HepG2 (cell line): ENCODE data around the gene P3H4. TPM values are rescaled to one million over a fixed set of nuclear protein-coding genes. Genes with fewer than 3 reads are reported as not detected.

Experiments used
- ELF1 ChIP-seq: sonication (generic); formaldehyde crosslinking; IDR thresholded peaks from 2 replicates; pipeline ENCODE4 v1.4.0; 2020; ENCODE audit warnings: missing genetic modification reagents
- ELF4 ChIP-seq: sonication (generic); formaldehyde crosslinking; IDR thresholded peaks from 2 replicates; pipeline ENCODE4 v1.5.0; 2020; ENCODE audit warnings: missing genetic modification reagents, mild to moderate bottlenecking, moderate library complexity, borderline replicate concordance
- KLF15 ChIP-seq: sonication (generic); formaldehyde crosslinking; IDR thresholded peaks from 2 replicates; pipeline ENCODE4 v1.8.1; 2023; ENCODE audit warnings: borderline replicate concordance, mild to moderate bottlenecking, inconsistent platforms, missing genetic modification reagents, mixed read lengths
- MIER2 ChIP-seq: IDR thresholded peaks from 2 replicates; pipeline ENCODE4 v1.6.1; 2016; ENCODE audit warnings: missing biosample characterization, missing genetic modification reagents
- NFIB ChIP-seq: sonication (generic); formaldehyde crosslinking; IDR thresholded peaks from 2 replicates; pipeline ENCODE4 v1.9.0; 2021; ENCODE audit warnings: missing genetic modification reagents, mild to moderate bottlenecking, borderline replicate concordance
- PHF20 ChIP-seq: sonication (generic); formaldehyde crosslinking; IDR thresholded peaks from 2 replicates; pipeline ENCODE4 v1.5.0; 2020; ENCODE audit warnings: mild to moderate bottlenecking, missing genetic modification reagents
- POGZ ChIP-seq: sonication (generic); formaldehyde crosslinking; IDR thresholded peaks from 2 replicates; pipeline ENCODE4 v1.4.0; 2020; ENCODE audit warnings: mild to moderate bottlenecking, missing genetic modification reagents
- RXRB ChIP-seq: IDR thresholded peaks from 2 replicates; pipeline ENCODE4 v1.6.1; 2016; ENCODE audit warnings: borderline replicate concordance, missing genetic modification reagents, missing compliant biosample characterization
- SP5 ChIP-seq: IDR thresholded peaks from 2 replicates; pipeline ENCODE4 v1.6.1; 2016; ENCODE audit warnings: low read depth, borderline replicate concordance
- SRF ChIP-seq: IDR thresholded peaks from 2 replicates; pipeline ENCODE4 v1.6.1; 2011; ENCODE audit warnings: mild to moderate bottlenecking, low read depth, low read length, moderate library complexity
- SSRP1 ChIP-seq: IDR thresholded peaks from 2 replicates; pipeline ENCODE4 v1.6.1; 2016; ENCODE audit warnings: control low read depth
- TBL1XR1 ChIP-seq: fragments of 150-350 bp; IDR thresholded peaks from 2 replicates; pipeline ENCODE4 v1.6.1; 2014; ENCODE audit warnings: borderline replicate concordance, low read length; ENCODE audit not compliant: partially characterized antibody
- TGIF2 ChIP-seq: IDR thresholded peaks from 2 replicates; pipeline ENCODE4 v1.6.1; 2016; ENCODE audit warnings: control low read depth, missing compliant biosample characterization
- ZHX1 ChIP-seq: sonication (generic); formaldehyde crosslinking; IDR thresholded peaks from 2 replicates; pipeline ENCODE4 v1.8.1; 2022; ENCODE audit warnings: low read depth, mild to moderate bottlenecking, missing genetic modification reagents
- ZKSCAN8 ChIP-seq: IDR thresholded peaks from 2 replicates; pipeline ENCODE4 v1.6.1; 2016; ENCODE audit warnings: borderline replicate concordance, missing genetic modification reagents, missing compliant biosample characterization
- ZNF232 ChIP-seq: sonication (generic); formaldehyde crosslinking; IDR thresholded peaks from 2 replicates; pipeline ENCODE4 v1.4.0; 2020; ENCODE audit warnings: missing genetic modification reagents, borderline replicate concordance
- ZNF382 ChIP-seq: sonication (generic); formaldehyde crosslinking; IDR thresholded peaks from 2 replicates; pipeline ENCODE4 v1.5.0; 2020; ENCODE audit warnings: missing genetic modification reagents, mild to moderate bottlenecking, borderline replicate concordance
- ZNF841 ChIP-seq: sonication (generic); formaldehyde crosslinking; IDR thresholded peaks from 2 replicates; pipeline ENCODE4 v1.8.1; 2023; ENCODE audit warnings: missing genetic modification reagents, borderline replicate concordance
- polyA plus RNA-seq, 8 experiments: library from polyadenylated mRNA; depleted of rRNA in 3 of 8; stranded (reverse) in 7 of 8; unstranded in 1 of 8; fragments of >200 nt; fragmentation: Illumina TruSeq in 4 of 8; extraction: Trizol in 4 of 8; gene quantifications; 2 replicates each; pipeline versions ENCODE4 v1.2.1 to v1.2.3, GENCODE V29; 2011 to 2016; ENCODE audit warnings: low read depth in 4 of 8, missing spikeins in 1 of 8, mixed read lengths in 1 of 8; ENCODE audit not compliant: insufficient read depth in 1 of 8
- total RNA-seq, 5 experiments: library from RNA; depleted of rRNA; stranded (reverse); fragments of >200 nt; fragmentation: Illumina TruSeq; extraction: Trizol; gene quantifications; 2 replicates each; pipeline ENCODE4 v1.2.3, GENCODE V29; 2016; ENCODE audit warnings: low read depth in 1 of 5
- TF ChIP-seq, protein P1 (sequence below): sonication (generic); formaldehyde crosslinking; conservative IDR thresholded peaks from 2 replicates; pipeline ENCODE4 v1.8.0; 2022; ENCODE audit warnings: missing genetic modification reagents
- TF ChIP-seq, protein P2 (sequence below): sonication (generic); formaldehyde crosslinking; IDR thresholded peaks from 2 replicates; pipeline ENCODE4 v1.4.0; 2020; ENCODE audit warnings: missing genetic modification reagents
- TF ChIP-seq, protein P3 (sequence below): IDR thresholded peaks from 2 replicates; pipeline ENCODE4 v1.6.1; 2018; ENCODE audit warnings: missing genetic modification reagents, mild to moderate bottlenecking, missing compliant biosample characterization

Gene P3H4
- total and polyA plus RNA-seq, 2 of the 13 experiments (the other 11 are each of a cell fraction or from before 2014, with no cell fraction given): 37.1 to 50.6 TPM

GRCh38 chr17:41777574-41778188, 34.1 kb downstream of the P3H4 start (continued):
- no peak; the same call in 1 of the 2 replicates for TF ChIP-seq POGZ (CRISPR knock-in tag)
- no peak for TF ChIP-seq ZNF841
- no peak for TF ChIP-seq MIER2
- TF ChIP-seq SSRP1 (CRISPR knock-in tag): no peak
- no peak for TF ChIP-seq ELF4 (CRISPR knock-in tag)
- TF ChIP-seq, protein P1, sequence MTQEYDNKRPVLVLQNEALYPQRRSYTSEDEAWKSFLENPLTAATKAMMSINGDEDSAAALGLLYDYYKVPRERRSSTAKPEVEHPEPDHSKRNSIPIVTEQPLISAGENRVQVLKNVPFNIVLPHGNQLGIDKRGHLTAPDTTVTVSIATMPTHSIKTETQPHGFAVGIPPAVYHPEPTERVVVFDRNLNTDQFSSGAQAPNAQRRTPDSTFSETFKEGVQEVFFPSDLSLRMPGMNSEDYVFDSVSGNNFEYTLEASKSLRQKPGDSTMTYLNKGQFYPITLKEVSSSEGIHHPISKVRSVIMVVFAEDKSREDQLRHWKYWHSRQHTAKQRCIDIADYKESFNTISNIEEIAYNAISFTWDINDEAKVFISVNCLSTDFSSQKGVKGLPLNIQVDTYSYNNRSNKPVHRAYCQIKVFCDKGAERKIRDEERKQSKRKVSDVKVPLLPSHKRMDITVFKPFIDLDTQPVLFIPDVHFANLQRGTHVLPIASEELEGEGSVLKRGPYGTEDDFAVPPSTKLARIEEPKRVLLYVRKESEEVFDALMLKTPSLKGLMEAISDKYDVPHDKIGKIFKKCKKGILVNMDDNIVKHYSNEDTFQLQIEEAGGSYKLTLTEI: no peak
- TF ChIP-seq, protein P2, sequence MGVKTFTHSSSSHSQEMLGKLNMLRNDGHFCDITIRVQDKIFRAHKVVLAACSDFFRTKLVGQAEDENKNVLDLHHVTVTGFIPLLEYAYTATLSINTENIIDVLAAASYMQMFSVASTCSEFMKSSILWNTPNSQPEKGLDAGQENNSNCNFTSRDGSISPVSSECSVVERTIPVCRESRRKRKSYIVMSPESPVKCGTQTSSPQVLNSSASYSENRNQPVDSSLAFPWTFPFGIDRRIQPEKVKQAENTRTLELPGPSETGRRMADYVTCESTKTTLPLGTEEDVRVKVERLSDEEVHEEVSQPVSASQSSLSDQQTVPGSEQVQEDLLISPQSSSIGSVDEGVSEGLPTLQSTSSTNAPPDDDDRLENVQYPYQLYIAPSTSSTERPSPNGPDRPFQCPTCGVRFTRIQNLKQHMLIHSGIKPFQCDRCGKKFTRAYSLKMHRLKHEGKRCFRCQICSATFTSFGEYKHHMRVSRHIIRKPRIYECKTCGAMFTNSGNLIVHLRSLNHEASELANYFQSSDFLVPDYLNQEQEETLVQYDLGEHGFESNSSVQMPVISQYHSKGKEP (CRISPR knock-in tag): no peak
- TF ChIP-seq ZNF232 (CRISPR knock-in tag): no peak
- peak; percentile 61; the same call in 1 of the 2 replicates for TF ChIP-seq KLF15
- TF ChIP-seq ELF1: peak; percentile 28; the same call in 1 of the 2 replicates
- TF ChIP-seq RXRB (CRISPR knock-in tag): peak; percentile 38
- TF ChIP-seq TBL1XR1: no peak
- 0 out of 2 replicates have a peak, but pooled peaks have one; percentile 8 for TF ChIP-seq PHF20 (CRISPR knock-in tag)
- no peak for TF ChIP-seq TGIF2
- no peak for TF ChIP-seq NFIB (CRISPR knock-in tag)
- no peak for TF ChIP-seq ZNF382 (CRISPR knock-in tag)
- no peak for TF ChIP-seq ZHX1 (CRISPR knock-in tag)
- no peak for TF ChIP-seq SRF
- TF ChIP-seq ZKSCAN8 (CRISPR knock-in tag): no peak
- TF ChIP-seq SP5: no peak
- TF ChIP-seq, protein P3, sequence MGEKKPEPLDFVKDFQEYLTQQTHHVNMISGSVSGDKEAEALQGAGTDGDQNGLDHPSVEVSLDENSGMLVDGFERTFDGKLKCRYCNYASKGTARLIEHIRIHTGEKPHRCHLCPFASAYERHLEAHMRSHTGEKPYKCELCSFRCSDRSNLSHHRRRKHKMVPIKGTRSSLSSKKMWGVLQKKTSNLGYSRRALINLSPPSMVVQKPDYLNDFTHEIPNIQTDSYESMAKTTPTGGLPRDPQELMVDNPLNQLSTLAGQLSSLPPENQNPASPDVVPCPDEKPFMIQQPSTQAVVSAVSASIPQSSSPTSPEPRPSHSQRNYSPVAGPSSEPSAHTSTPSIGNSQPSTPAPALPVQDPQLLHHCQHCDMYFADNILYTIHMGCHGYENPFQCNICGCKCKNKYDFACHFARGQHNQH: peak; percentile 89
